NB4 (cell line): ENCODE results near the gene GPR89B.
"Not testable (repeated sequence)": the region's sequence is repeated elsewhere in the genome, so short reads cannot be mapped to it uniquely, and the experiment has no call there.

Experiments
- CTCF ChIP-seq: IDR thresholded peaks from one replicate; pipeline ENCODE4 v1.5.1; 2012; ENCODE audit warnings: low read depth, low read length
- MAX ChIP-seq: IDR thresholded peaks from 2 replicates; pipeline ENCODE4 v1.6.1; 2011; ENCODE audit warnings: low read depth, low read length
- MYC ChIP-seq: IDR thresholded peaks from 2 replicates; pipeline ENCODE4 v1.6.1; 2011; ENCODE audit warnings: low read depth, low read length
- POLR2A ChIP-seq: IDR thresholded peaks from 2 replicates; pipeline ENCODE4 v1.6.1; 2011; ENCODE audit warnings: mild to moderate bottlenecking; ENCODE audit not compliant: insufficient read length; ENCODE audit errors: extremely low read depth

DNA sequence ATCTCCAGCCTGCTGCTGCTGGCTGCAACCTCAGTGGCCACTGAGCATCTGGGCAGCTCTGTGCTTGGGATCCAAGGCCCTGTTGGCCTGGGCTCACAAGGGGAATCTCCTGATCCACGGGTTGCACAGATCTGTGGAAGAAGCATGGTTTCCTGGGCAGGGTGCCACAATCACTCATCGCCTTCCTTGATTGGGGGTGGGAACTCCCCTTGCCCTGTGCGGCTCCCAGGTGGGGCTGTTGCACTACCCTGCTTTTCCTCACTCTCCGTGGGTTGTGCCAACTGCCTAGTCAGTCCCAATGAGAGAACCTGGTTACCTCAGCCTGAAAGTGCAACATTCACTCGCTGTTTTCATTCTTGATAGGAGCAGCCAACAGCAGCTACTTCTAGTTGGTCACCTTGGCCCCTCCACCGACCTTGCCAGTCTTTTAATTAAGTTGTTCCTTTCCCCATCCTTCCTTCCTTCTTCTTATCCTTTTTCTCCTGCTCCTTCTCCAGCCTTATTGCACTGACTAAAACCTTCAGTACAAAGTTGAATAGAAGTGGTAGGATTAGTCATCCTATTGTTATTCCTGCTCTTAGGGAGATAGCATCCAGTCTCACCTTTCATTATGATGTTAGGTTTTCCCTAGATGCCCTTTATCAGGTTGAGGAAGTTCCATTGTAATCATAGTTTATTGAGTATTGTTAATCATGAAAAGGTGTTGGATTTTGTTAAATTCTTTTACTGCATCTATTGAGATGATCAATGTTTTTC lies 50.9 kb downstream of the GPR89B start:
- TF ChIP-seq MAX, CTCF, POLR2A, MYC: not testable (repeated sequence)
